Prostate gland (tissue), 2 donors: Measurements from ENCODE around the gene MAGEA4.

ENCODE experiments used
- CTCF ChIP-seq, 4 experiments: fragments of 200-600 bp in 2 of 4; fragments of 450-650 bp in 2 of 4; sonication (generic) in 2 of 4; IDR thresholded peaks; 1 replicate in 3 of 4; 2 replicates in 1 of 4; pipeline ENCODE4 v1.5.1; 2016 to 2019; ENCODE audit warnings: antibody characterized with exemption in 4 of 4, mild to moderate bottlenecking in 2 of 4, moderate library complexity in 2 of 4
- POLR2A ChIP-seq: fragments of 450-650 bp; IDR thresholded peaks from one replicate; pipeline ENCODE4 v1.6.1; 2016; ENCODE audit warnings: antibody characterized with exemption, mild to moderate bottlenecking

DNA sequence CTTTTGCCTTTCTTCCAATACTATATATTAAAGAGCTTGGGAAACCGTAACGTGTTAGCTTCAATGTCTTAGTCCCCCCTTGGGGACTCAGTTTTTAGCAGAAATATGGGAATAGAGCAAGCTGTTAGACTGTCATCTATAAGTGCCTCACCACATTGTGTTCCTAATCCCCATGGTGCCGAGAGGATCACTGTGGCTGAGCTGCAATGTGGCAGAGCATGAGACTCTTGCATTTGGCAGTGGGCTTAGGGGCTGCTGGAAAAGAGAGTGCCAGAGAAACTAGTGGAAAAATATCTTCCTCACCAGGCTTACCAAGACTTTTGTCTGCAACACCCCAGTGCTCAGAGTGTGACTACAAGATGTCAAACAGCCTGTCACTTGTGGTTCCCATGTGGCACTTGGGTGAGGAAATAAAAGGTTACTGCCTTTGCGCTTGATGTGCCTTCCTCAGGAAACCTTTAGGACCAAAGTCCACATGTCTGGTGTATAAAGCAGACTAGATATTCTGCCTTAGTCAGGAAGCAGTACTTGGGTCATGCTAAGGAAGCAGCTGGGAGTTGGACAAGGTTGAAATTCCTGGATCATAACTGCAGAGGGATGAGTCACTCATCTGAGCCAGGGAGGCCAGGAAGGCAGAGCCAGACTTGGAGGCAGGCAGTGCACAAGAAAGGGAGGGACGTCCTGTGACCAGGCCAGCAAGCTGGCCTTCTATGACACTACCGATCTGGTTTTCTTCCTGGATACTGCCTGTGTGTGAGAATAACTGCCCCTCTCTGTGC is 9.7 kb upstream of the MAGEA4 start:
- TF ChIP-seq CTCF (IDR thresholded peaks at IDR 0.05), result no peak
- TF ChIP-seq POLR2A, result no peak
